ENCODE data around the gene SNX21.
"Not testable (repeated sequence)": the region's sequence is repeated elsewhere in the genome, so short reads cannot be mapped to it uniquely, and the experiment has no call there.

SNX21 gene

DNA sequence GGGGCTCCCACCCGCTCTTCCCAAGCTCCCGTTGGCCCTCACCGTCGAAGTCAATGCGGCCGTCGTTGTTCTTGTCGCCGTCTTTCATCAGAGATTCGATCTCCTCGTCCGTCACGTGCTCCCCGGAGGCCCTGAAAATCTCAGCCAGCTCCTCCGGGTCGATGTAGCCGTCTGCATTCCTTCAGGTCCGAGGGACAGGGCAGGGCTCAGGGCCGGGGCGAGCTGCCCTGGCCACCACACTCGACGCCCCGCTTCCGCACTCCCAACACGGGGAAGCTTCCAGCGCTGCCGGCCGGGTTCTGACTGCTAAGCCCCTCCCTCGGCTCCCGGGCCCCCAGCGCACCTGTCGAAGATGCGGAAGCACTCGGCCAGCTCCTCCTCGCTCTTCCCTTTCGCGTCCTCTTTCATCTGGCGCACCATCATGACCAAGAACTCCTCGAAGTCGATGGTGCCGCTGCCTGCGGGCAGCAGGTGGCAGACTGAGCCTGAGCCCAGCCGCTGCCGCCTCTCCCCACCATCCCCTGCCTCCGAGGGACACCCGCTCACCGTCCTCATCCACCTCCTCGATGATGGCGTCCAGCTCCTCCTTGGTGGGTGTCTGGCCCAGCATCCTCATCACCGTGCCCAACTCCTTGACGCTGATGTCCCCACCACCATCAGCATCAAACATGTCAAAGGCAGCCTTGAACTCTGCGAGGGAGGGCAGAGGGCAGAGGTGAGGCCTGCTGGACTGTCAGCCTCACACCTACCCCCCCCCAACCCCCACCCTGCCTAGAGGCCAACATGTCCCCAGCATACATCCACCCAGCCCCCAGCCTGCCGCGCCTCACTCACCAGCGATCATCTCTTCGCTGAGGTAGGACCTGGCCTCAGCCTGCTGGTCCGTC, 9.4 kb upstream of the SNX21 start:
- peak; percentile 33 for DNase-seq (ENCODE audit: low spot score)

DNA sequence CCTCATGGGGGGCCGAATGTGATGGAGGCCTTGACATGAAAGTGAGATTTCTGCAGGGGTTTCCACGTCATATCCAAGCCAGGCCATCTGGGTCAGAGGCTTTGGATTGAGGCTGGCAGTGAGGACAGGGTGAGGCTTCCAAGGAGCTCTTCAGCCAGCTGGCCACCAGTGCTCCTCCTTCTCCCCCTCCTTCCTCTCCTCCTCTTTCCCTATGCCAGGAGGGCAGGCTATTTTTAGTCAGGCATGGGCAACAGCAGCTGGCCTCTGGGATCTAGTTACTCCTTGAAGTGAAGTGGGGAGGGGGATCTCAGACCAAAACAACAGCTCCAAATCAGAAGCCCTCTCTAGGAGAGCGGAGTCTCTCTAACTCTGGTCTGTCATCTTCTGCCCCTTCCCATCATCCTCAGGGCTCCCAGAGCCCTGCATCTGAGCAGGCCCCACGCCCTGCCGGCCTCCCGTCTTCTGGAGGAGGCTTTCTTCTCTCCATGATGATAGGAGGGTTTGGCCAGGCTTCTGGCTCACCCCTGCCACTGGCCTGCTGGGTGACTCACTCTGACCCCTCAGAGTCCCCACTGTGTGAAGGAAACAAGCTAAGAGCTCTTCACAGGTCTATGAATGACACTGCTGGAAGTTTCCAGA, 7.1 kb upstream of the SNX21 start:
- peak; percentile 57 for DNase-seq (ENCODE audit: low spot score)

DNA sequence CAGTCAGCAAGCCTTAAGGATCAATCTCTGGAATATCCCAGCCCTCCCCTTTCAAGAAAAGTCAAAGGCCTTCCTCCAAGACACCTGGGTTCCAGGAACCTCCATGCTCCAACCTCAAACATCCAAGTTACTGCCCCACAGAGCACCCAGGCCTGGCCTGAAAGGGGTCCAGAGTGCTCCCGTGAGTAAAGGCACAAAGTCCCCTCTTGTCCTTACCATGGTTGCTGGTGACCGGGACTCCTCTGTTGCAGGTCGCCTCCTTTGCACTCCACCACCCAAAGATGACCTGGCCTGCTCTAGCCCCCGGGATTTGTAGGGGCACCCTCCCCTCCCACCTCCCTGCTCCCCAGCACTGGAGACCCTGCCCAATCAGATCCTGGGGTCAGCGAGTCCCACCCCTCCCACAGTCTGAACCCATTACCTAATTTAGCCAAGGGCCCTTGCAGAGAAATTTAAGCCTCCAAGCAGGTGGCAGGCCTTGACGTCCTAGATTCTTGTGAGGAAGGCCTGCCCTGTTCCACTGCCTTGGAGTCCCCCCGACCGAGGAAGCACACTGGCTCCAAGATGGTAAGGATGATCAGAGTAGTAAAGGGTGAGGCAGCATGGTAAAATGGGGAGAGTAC, 6.5 kb upstream of the SNX21 start, which contains the start of gene TNNC2:
TNNC2 (minus strand) TSS at position 283 of the 623 bp plus-strand sequence; CDS start at position 219, 64 bp downstream.
- DNase-seq (ENCODE audit: low spot score) = no peak

DNA sequence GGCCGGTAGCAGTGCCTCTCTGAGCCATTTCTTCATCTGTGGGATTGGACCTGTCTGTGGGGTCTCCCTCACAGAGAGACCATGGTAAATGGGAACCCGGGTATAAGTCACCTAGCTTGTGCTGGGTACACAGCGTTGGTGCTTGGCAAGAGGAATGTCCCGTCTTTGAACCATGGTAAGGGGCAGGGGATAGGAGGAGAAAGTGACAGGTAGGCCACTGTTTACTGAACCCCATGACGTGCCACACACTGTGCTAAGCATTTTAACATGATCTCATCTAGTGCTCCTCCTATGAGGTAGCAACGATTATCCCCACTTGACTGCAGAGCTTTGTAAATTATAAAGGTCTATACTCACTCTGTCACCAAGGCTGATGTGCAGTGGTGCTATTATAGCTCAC, 5.9 kb upstream of the SNX21 start:
- DNase-seq (ENCODE audit: low spot score) = no peak

DNA sequence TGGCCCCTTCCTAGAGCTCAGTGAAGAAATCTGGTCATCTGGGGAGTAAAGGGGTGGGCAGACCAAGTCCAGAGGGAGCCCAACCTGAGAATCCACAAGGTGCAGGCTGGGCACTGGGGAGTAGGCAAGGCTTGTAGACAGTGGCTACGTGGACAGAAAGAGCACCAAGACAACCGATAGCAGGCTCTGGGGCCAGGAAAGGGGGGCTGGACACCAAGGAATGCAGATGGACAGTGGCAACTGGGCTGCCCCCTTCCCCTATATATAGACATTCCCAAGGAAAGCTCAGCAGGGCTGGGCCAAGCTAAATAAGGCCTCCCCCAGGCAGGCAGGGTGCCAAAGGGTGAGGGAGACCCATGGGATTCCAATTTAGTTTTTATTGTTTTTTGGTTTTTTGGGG, 5.0 kb upstream of the SNX21 start:
- peak; percentile 40 for DNase-seq (ENCODE audit: low spot score)

DNA sequence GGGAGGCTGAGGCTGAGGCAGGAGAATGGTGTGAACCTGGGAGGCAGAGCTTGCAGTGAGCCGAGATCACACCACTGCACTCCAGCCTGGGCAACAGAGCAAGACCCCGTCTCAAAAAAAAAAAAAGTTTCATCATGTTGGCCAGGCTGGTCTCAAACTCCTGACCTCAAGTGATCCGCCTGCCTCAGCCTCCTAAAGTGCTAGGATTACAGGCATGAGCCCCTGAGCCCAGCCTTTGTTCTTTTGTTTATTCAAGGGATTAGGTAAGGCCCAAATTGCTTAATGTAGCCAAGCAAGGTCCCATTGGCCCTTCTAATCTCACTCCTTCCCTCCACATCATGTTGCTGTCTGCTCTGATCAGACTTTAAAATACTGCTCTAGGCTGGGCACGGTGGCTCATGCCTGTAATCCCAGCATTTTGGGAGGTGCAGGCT, 3.9 kb upstream of the SNX21 start:
- DNase-seq (ENCODE audit: low spot score) = not testable (repeated sequence)

DNA sequence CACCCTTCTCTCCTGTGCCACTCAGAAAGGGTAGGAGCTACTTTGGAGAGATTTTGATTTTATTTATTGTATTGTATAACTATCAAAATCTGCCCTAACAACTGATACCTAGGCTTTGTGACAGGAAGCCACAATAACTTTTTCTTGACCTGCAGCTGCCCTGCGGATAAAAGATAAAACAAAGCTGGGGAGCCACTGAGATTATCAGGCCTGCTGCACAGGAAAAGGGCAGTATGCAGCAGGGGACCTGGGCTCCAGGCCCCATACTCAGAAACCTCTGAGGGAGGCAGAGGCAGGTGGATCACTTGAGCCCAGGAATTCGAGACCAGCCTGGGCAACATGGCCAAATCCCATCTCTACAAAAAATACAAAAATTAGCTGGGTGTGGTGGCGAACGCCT, 980 bp upstream of the SNX21 start:
- no peak for DNase-seq (ENCODE audit: low spot score)

DNA sequence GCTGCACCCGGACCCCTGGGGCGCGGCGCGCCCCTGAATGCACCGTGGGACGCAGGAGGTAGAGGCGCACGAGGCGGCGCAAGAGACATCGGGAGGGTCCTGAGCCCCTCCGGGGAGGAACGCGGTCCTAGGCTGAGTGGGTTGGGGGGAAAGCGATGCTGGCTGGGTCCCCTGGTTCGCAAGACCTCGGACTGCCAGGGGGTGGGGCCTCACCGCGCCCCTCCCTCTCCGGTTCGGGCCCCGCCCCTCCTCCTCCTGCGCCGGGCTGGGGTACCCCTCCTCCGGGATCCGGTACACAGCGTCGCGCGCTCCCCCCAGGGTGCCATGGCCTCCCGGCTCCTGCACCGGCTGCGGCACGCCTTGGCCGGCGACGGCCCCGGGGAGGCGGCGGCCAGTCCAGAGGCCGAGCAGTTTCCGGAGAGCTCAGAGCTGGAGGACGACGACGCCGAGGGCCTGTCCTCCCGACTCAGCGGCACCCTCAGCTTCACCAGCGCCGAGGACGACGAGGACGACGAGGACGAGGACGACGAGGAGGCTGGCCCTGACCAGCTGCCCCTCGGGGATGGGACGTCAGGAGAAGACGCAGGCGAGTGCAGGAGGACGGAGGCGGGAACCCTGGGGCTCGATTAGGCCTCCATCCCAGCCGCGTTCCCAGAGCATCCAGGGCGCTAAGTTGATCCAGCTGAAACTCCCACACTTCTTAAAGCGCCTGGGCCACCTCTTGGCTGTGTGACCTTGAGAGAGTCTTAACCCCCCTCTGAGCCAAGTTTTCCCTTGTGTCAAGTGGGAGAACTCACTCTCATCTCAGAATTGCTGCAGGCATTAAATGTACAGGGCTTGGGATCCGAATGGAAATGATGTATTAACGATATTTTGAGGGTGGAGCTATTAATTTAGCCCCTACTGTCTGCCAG, 541 bp downstream of the SNX21 start:
- DNase-seq (ENCODE audit: low spot score) = peak; percentile 76

DNA sequence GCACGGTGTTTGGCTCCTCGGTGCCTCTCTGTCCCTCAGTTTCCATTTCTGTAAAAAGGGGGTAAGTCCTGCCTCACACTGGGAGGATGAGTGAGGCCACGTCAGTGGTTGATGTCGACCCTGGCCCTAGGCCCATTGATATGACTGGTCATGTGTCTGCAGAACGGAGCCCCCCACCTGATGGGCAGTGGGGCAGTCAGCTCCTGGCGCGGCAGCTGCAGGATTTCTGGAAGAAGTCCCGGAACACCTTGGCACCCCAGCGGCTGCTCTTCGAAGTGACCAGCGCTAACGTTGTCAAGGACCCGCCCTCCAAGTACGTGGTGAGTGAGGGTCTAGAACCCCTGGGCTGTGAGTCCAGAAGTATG, 1.2 kb downstream of the SNX21 start:
- DNase-seq (ENCODE audit: low spot score) = no peak

DNA sequence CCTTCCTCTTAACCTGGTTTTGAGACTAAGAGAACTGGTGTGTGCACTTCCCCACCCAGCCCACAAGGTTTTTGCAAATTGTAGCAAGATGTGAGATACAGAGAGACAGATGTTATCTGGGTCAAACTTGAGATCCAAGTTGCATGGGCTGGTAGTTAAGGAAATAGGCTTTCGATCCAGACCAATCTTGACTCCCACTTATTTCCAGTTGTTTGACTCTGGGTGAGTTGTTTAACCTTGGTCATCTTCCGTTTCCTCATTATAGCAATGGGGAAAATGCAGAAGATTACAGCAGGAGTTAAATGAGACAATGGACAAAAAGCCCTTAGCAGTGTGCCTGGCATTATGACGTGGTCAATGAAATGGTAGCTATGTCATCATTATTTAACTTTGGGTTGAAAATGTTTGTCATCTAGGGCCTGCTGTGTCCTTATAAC, 1.7 kb downstream of the SNX21 start:
- DNase-seq (ENCODE audit: low spot score) = no peak

DNA sequence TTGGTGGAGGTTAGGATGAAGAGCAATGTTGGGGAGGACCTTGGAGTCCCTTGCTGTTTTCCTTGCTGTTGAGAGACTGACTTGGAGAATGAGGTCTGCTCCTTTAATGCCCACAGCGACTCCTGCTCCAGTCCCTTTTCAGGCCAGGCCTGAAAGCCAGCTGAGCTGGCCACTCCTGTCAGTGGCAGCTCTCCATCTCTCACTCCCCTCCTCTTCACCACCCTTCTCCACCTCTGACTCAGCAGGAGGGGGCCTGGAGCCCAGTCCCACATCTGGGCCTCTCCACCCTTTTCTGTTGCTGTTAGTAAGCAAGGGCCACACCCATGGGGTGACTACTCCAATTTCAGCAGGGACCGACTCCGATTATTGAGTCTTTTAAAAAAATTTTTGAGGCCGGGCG, 2.2 kb downstream of the SNX21 start:
- DNase-seq (ENCODE audit: low spot score) = no peak

DNA sequence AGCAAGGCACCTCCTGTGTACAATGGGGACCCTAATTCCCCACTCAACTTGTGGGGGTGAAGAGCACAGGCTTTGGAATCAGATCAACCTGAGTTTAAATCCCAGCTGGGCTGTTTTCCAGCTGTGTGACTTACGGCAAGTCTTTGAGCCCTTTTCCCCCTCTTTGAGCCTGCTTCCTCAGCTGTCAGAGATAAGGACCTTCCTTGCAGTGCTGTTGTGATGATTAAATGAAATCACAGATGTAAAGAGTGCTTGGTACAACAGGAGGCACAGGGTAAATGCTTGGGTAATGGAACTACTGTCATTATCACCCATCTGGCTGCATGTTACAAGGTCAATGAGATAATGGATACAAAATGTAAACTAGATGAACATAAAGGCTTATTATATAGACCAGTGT, 3.2 kb downstream of the SNX21 start:
- DNase-seq (ENCODE audit: low spot score) = no peak

DNA sequence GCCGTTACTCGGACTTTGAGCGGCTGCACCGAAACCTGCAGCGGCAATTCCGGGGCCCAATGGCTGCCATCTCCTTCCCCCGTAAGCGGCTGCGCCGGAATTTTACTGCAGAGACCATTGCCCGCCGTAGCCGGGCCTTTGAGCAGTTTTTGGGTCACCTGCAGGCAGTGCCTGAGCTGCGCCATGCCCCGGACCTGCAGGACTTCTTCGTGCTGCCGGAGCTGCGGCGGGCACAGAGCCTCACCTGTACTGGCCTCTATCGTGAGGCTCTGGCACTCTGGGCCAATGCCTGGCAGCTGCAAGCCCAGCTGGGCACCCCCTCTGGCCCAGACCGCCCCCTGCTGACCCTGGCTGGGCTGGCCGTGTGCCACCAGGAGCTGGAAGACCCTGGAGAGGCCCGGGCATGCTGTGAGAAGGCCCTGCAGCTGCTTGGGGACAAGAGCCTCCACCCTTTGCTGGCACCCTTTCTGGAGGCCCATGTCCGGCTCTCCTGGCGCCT, 7.2 kb downstream of the SNX21 start:
- no peak for DNase-seq (ENCODE audit: low spot score)

DNA sequence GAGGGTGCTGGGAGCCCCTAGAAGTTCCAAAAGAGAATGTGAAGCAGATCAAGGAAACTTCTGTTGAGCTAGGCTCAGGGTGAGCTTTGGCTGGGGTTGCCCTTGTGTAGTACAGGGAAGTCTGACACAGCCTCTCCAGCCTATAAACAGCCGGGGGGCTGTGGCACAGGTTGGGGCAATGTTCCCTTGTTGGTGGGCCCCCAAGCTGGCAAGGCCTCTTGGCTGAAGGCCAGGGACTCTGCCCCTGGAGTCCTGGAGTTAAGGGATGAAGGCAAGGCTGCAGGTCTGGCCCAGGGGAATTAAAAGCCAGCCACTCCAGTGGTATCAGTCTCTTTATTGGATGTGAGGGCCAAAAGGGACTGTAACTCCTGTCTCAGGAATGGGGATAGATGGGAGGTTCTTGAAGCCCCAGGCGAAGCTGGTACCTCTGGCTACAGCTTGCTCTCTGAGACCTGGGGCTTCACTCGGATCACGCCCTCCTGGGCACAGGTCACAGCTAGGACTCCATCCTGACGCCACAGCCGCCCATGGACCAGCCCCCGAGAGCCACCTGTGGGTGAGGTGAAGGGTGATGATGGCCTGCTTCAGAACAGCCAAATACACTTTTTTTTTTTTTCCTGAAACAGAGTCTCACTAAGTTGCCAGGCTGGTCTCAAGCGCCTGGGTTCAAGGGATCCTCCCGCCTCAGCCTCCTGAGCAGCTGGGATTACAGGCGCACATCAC, 8.0 kb downstream of the SNX21 start:
- DNase-seq (ENCODE audit: low spot score) = no peak

DNA sequence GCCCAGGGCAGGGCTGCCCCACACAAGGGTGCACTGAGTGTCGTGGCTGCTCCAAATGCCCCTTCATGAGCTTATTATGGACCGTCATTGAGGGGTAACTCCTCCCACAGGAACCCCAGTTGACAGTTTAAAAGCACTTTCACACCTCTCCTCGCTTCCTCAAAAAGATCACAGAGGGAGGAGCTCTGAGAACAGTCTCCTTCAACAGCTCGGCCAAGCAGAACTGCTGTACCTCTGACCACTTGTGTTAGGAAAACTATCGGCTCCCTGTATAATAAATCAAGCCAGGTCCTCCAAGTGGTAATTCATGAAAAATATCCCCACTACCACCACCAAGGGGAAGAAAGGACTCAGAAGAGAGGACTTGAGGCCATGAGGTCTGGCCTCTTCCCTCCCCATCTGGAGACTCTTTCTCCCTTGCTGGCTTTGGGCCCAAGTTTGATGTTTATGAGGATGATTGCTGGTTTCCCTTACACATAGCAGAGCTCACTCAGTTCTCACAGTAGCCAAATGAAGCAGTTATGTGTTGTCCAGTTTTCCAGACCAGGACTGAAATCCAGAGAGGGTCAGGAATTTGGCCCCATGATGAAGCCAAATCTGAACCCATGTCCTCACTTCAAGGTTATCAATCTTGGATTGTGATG, 8.7 kb downstream of the SNX21 start:
- peak; percentile 32 for DNase-seq (ENCODE audit: low spot score)

DNA sequence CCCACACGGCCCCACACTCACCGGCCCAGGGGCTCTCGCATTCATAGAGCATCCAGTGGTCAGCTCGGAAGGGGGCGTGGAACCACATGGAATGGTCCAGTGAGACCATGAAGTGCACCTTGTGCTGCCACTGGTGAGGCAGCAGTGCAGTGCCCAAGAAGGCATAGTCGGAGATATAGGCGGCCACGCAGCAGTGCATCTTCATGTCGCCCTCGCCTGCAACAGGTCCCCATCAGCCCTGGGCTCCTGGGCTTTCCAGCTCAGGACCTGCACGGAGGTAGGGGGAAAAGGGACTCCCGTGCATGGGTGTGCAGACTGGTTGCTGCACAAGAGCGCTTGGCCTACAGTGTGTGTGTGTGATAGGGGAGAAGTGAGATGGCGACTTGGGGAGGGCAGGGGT, 9.9 kb downstream of the SNX21 start:
- DNase-seq (ENCODE audit: low spot score) = no peak

DNA sequence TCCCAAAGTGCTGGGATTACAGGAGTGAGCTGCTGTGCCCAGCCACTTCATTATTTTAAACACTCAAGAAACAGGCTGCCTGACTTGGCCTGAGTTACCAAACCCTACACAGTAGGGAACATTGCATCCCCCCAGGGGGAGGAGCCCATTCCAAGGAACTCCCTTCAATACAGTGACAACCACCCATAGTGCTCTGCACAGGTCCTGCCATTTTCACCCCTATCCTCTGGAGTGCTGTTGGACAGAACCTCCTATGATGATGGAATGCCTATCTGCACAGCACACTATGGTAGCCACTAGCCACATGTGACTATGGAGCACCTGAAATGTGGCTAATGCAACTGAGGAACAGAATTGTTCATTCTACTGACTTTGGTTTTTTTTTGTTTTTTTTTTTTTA, 11.9 kb downstream of the SNX21 start:
- DNase-seq (ENCODE audit: low spot score) = no peak

DNA sequence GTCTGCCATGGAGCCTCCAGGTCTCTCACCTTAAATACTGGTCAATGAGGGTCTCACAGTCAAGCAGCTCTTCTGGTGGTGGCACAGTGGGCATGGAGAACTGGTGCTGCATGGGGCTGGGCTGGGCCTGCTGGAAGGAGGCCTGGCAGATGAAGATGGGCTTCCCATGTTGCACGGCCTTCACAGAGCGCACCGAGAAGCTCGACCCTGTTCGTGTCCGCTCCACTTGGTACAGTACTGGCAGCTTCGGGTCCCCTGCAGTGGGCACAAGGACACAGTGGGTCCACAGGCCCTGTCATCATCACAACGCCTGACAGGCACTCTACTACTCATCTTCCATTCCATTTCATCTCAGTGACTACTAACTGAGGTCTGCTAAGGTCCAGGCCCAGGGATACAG, 14.8 kb downstream of the SNX21 start:
- DNase-seq (ENCODE audit: low spot score) = no peak

DNA sequence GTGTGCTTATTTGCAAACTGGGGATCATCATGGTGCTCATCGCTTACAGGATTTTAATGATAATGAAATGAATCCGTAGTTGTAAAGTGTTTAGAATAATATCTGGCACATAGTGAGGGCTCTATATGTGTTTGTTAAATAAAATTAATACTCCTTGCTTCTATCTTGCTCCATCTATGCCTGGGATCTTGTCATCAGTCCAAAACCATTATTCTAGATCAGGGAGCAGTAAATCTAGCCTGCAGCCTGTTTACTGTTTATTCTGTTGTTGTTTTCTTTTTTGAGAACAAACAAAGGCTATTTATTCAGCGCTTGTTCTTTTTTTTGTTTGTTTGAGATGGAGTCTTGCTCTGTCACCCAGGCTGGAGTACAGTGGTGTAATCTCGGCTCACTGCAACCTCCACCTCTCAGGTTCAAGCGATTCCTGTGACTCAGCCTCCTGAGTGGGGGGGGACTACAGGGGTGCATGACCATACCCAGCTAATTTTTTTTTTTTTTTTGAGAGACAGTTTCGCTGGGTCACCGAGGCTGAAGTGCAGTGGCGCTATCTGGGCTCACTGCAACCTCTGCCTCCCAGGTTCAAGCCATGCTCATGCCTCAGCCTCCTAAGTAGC, 15.5 kb downstream of the SNX21 start:
- DNase-seq (ENCODE audit: low spot score) = no peak

DNA sequence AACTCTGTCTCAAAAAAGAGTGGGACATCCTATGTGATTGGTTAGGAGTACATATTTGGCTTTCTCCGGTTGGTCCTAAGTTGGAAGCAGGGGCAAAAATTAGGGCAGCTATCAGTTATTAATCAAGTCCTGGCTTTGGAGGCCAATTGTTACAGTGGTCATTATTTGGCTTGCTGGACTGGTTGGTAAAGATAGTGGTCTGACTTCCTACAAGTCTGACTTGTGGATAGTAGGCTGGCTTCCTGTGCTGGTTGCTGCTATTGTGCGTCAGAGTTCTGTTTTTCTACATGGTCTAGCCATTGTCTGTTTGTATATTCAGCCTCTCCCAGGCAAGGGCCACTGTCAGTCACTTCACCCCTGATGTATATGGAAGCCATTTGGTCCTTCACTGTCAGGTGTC, 16.6 kb downstream of the SNX21 start:
- DNase-seq (ENCODE audit: low spot score) = no peak
